PC-9 (cell line): ENCODE results near the gene EMX2.

Experiments used
- CTCF ChIP-seq: fragments of 200-600 bp; sonication (generic); conservative IDR thresholded peaks from 2 replicates; pipeline ENCODE4 v1.6.1; 2017; ENCODE audit warnings: mixed run types, antibody characterized with exemption, mild to moderate bottlenecking, moderate library complexity
- EZH2 ChIP-seq: fragments of 200-600 bp; sonication (generic); IDR thresholded peaks from 2 replicates; pipeline ENCODE4 v1.8.0; 2017; ENCODE audit warnings: antibody characterized with exemption, low read depth

GRCh38 chr10:117540640-117541404 is 1.7 kb upstream of the EMX2 start:
- TF ChIP-seq CTCF, result no peak
- no peak for TF ChIP-seq EZH2
